GM12878 (cell line): Measurements from ENCODE around the gene CSH1. TPM values are rescaled to one million over a fixed set of nuclear protein-coding genes. Genes with fewer than 3 reads are reported as not detected.
"Not testable (repeated sequence)": the region's sequence is repeated elsewhere in the genome, so short reads cannot be mapped to it uniquely, and the experiment has no call there.

ENCODE experiments used
- ATAC-seq: fragments of 200-7000 bp; cut with Tn5 transposase; 3 replicates; pipeline ENCODE4 v1.9.1; 2020; ENCODE audit warnings: mild to moderate bottlenecking, moderate library complexity
- BruUV-seq: library from RNA; stranded (reverse); fragments of 400-500 nt; replicated peaks from 2 replicates; lab custom pipeline; 2021; lab: Mats Ljungman, UMichigan
- CTCF ChIA-PET: fragments of 300-600 bp; sonication (Branson Sonifier 250); formaldehyde crosslinking; extraction: SDS; loops from one replicate; lab custom pipeline; 2021; ENCODE audit warnings: inconsistent platforms; lab: Yijun Ruan, JAX
- POLR2A ChIA-PET: fragments of 350-600 bp; formaldehyde crosslinking; extraction: SDS; loops from one replicate; lab custom pipeline; 2021; ENCODE audit warnings: inconsistent platforms; lab: Charles Lee
- RAD21 ChIA-PET: fragments of 300-600 bp; sonication (Branson Sonifier 250); formaldehyde crosslinking; loops from one replicate; lab custom pipeline; 2023; ENCODE audit warnings: antibody characterized with exemption; ENCODE audit not compliant: unreplicated experiment; lab: Charles Lee
- SMC1A ChIA-PET: fragments of 300-600 bp; sonication (Branson Sonifier 250); formaldehyde crosslinking; loops from one replicate; lab custom pipeline; 2023; ENCODE audit not compliant: unreplicated experiment, uncharacterized antibody; lab: Charles Lee
- DNase-seq: peaks from one replicate; pipeline ENCODE4 v3.0.0-alpha.2; 2011; ENCODE audit warnings: low read depth, low spot score
- FAIRE-seq: peaks from 3 replicates; lab custom pipeline; 2011; peaks lifted over from hg19 to GRCh38; lab: Jason Lieb, UNC
- H2AFZ ChIP-seq: 2 replicates; pipeline ENCODE4 v1.6.0; 2011; ENCODE audit warnings: low read depth, low read length, control low read depth; ENCODE audit not compliant: control insufficient read depth
- H3K27ac ChIP-seq: 2 replicates; pipeline ENCODE4 v1.5.1; 2011; ENCODE audit warnings: control low read depth; ENCODE audit not compliant: control insufficient read depth, insufficient read depth
- H3K27me3 ChIP-seq, 2 experiments: replicated peaks in 1 of 2; 2 replicates each; pipeline versions ENCODE4 v1.6.0 to v1.6.1; 2011; ENCODE audit warnings: low read length in 1 of 2; ENCODE audit not compliant: control insufficient read depth in 2 of 2, insufficient read depth in 2 of 2
- H3K36me3 ChIP-seq, 2 experiments: 2 replicates each; pipeline ENCODE4 v1.5.1; 2011; ENCODE audit warnings: low read length in 1 of 2; ENCODE audit not compliant: control insufficient read depth in 2 of 2, insufficient read depth in 2 of 2
- H3K4me1 ChIP-seq: 2 replicates; pipeline ENCODE4 v1.6.1; 2011; ENCODE audit warnings: mild to moderate bottlenecking, low read length, moderate library complexity, mixed read lengths; ENCODE audit not compliant: control insufficient read depth, insufficient read depth
- H3K4me2 ChIP-seq: 2 replicates; pipeline ENCODE4 v1.6.0; 2011; ENCODE audit warnings: control low read depth; ENCODE audit not compliant: control insufficient read depth, insufficient read depth
- H3K4me3 ChIP-seq: fragments of 200-600 bp; sonication (generic); 2 replicates; pipeline ENCODE4 v1.5.1; 2016
- H3K79me2 ChIP-seq: 2 replicates; pipeline ENCODE4 v1.6.0; 2011; ENCODE audit warnings: low read length; ENCODE audit not compliant: control insufficient read depth, insufficient read depth
- H3K9ac ChIP-seq: 2 replicates; pipeline ENCODE4 v1.8.0; 2011; ENCODE audit warnings: low read length, control low read depth, mixed read lengths; ENCODE audit not compliant: control insufficient read depth, insufficient read depth
- H3K9me3 ChIP-seq: replicated peaks from 3 replicates; pipeline ENCODE4 v1.5.1; 2011; ENCODE audit warnings: mild to moderate bottlenecking, low read length; ENCODE audit not compliant: control insufficient read depth, insufficient read depth
- H4K20me1 ChIP-seq: 2 replicates; pipeline ENCODE4 v1.6.0; 2011; ENCODE audit not compliant: control insufficient read depth, insufficient read depth
- CEBPZ ChIP-seq: fragments of 150-350 bp; IDR thresholded peaks from 2 replicates; pipeline ENCODE4 v1.6.1; 2016; ENCODE audit warnings: low read depth, low read length
- CREM ChIP-seq: IDR thresholded peaks from 2 replicates; pipeline ENCODE4 v1.6.1; 2014; ENCODE audit warnings: antibody characterized with exemption, low read depth
- EGR1 ChIP-seq, 2 experiments: IDR thresholded peaks; 1 replicate in 1 of 2; 2 replicates in 1 of 2; pipeline ENCODE4 v1.6.1; 2011 to 2012; ENCODE audit warnings: low read depth in 2 of 2, low read length in 2 of 2, borderline replicate concordance in 1 of 2, mild to moderate bottlenecking in 1 of 2, moderate library complexity in 1 of 2
- FOS ChIP-seq: IDR thresholded peaks from 3 replicates; pipeline ENCODE4 v1.6.1; 2011; ENCODE audit warnings: borderline replicate concordance; ENCODE audit not compliant: insufficient read length; ENCODE audit errors: extremely low read depth
- HDGF ChIP-seq: fragments of 450-650 bp; IDR thresholded peaks from 2 replicates; pipeline ENCODE4 v1.6.1; 2016; ENCODE audit warnings: antibody characterized with exemption
- KDM1A ChIP-seq: fragments of 200-600 bp; sonication (generic); IDR thresholded peaks from 2 replicates; pipeline ENCODE4 v1.6.1; 2016; ENCODE audit warnings: borderline replicate concordance
- RBBP5 ChIP-seq: fragments of 200-600 bp; sonication (generic); conservative IDR thresholded peaks from 2 replicates; pipeline ENCODE4 v1.6.1; 2016
- SMAD1 ChIP-seq: fragments of 450-650 bp; IDR thresholded peaks from 2 replicates; pipeline ENCODE4 v1.6.1; 2018; ENCODE audit warnings: mild to moderate bottlenecking, low read depth; ENCODE audit not compliant: partially characterized antibody
- SRF ChIP-seq, 2 experiments: IDR thresholded peaks; 2 replicates each; pipeline ENCODE4 v1.6.1; 2011; ENCODE audit warnings: low read depth in 2 of 2, low read length in 2 of 2, mild to moderate bottlenecking in 1 of 2, moderate library complexity in 1 of 2
- TCF3 ChIP-seq: IDR thresholded peaks from 2 replicates; pipeline ENCODE4 v1.6.1; 2012; ENCODE audit warnings: low read depth, mild to moderate bottlenecking, low read length, borderline replicate concordance; ENCODE audit not compliant: insufficient read depth
- YY1 ChIP-seq: IDR thresholded peaks from 2 replicates; pipeline ENCODE4 v1.6.1; 2011; ENCODE audit warnings: low read depth, mild to moderate bottlenecking, low read length
- WGBS: methylation state at CpG from one replicate; pipeline ENCODE4 v1.1.6; 2016; ENCODE audit warnings: low lambda C conversion rate; ENCODE audit not compliant: insufficient replicate concordance, insufficient coverage; ENCODE audit errors: missing lambda C conversion rate; 5-methylcytosine and 5-hydroxymethylcytosine counted together
- in situ Hi-C: fragments of 300-500 bp; cut with MboI; formaldehyde crosslinking; loops from 9 replicates; pipeline ENCODE4 v1.14.3; 2018; ENCODE audit warnings: mixed read lengths
- intact Hi-C: fragments of 100-400 bp; cut with micrococcal nuclease; formaldehyde crosslinking; loops from one replicate; pipeline ENCODE4 v1.14.2; 2022; ENCODE audit not compliant: unreplicated experiment
- polyA plus RNA-seq, 11 experiments: library from polyadenylated mRNA; depleted of rRNA in 4 of 11; unstranded in 6 of 11; stranded (reverse) in 5 of 11; fragments of >200 nt; fragmentation: Nextera tagmentation in 4 of 11; fragmentation: Illumina TruSeq in 1 of 11; extraction: Ambion mirVana in 4 of 11; extraction: Trizol in 1 of 11; gene quantifications; 1 replicate in 1 of 11; 2 replicates in 10 of 11; pipeline versions ENCODE4 v1.2.1 to v1.2.3, GENCODE V29; 2011 to 2016; ENCODE audit warnings: inconsistent platforms in 2 of 11, missing spikeins in 2 of 11, low read depth in 1 of 11
- total RNA-seq, 4 experiments: library from RNA; depleted of rRNA in 3 of 4; stranded (reverse); fragments of >200 nt in 3 of 4; fragmentation: Illumina TruSeq in 1 of 4; extraction: Trizol in 1 of 4; gene quantifications; 2 replicates each; pipeline versions ENCODE4 v1.2.1 to v1.2.3, GENCODE V29; 2013 to 2021

Gene CSH1
- total and polyA plus RNA-seq, 10 of the 15 experiments (the other 5 are each of a cell fraction or from before 2014, with no cell fraction given): not detected

GRCh38 chr17:63910096-63910495, 13.7 kb upstream of the CSH1 start:
- Histone ChIP-seq H3K4me3 (no peak overlapping the region), H3K9me3 (no peaks in the 10 kb centered on the region), H2AFZ (no peak overlapping the region), H3K79me2 (no peaks in the 10 kb centered on the region), H3K4me2 (no peak overlapping the region), H3K4me1 (no peaks in the 10 kb centered on the region), H3K9ac (no peak overlapping the region), H3K36me3 (no peaks in the 10 kb centered on the region), H3K27me3 (peaks cover 0 to 2% of the 10 kb centered on the region in 2 experiments; a peak in 2 of 4 replicates)
- intact Hi-C loops: loop anchor here (2.0 kb wide), 1 partner anchor 223 kb away; no protein-coding TSS in a partner anchor
- DNase-seq (no peak), ATAC-seq (no peak), FAIRE-seq (no peak)
- SMC1A ChIA-PET: interaction anchor here (0.6 to 2.6 kb wide), 5 partner anchors 36 to 692 kb away, joined by 3 to 15 read pairs (median 3); no protein-coding TSS in a partner anchor
- CTCF ChIA-PET: interaction anchor here (0.5 to 17.4 kb wide), 11 partner anchors 8 to 372 kb away, joined by 3 to 481 read pairs (median 6); partner anchors contain the start of genes ERN1 and ICAM2
- in situ Hi-C loops: no loop called here
- RAD21 ChIA-PET: interaction anchor here (1.6 to 4.4 kb wide), 5 partner anchors 36 to 225 kb away, joined by 3 to 34 read pairs (median 10); no protein-coding TSS in a partner anchor
- BruUV-seq: no TSS peak
- TF ChIP-seq EGR1 (IDR thresholded peaks at IDR 0.05; ENCODE audit: borderline replicate concordance in 1 of 2, low read depth in 2 of 2, low read length in 2 of 2) (no peak), SRF (IDR thresholded peaks at IDR 0.05; ENCODE audit: low read depth in 2 of 2, low read length in 2 of 2) (no peak), TCF3 (no peak), KDM1A (no peak), FOS (no peak), CEBPZ (no peak), RBBP5 (no peak), CREM (no peak), HDGF (no peak), YY1 (no peak), SMAD1 (no peak)
- TF ChIP-seq, all 136 proteins: peak for 0
- POLR2A ChIA-PET: no interaction called here
- no peak overlapping the region for H3K27ac ChIP-seq
- WGBS: 51% methylated on average over 14 of the region's 14 CpGs
- no peaks in the 10 kb centered on the region for H4K20me1 ChIP-seq

GRCh38 chr17:63909586-63909985, 13.2 kb upstream of the CSH1 start:
- H3K36me3 ChIP-seq, BruUV-seq, H3K9ac ChIP-seq, intact Hi-C loops, H3K79me2 ChIP-seq, H2AFZ ChIP-seq, H3K9me3 ChIP-seq, H3K4me3 ChIP-seq, H3K27me3 ChIP-seq, ATAC-seq, H3K4me1 ChIP-seq, SMC1A ChIA-PET, in situ Hi-C loops, H3K4me2 ChIP-seq, FAIRE-seq, DNase-seq, H4K20me1 ChIP-seq, H3K27ac ChIP-seq, POLR2A ChIA-PET: not testable (repeated sequence)
- CTCF ChIA-PET: interaction anchor here (2.9 to 17.4 kb wide), 5 partner anchors 37 to 223 kb away, joined by 8 to 481 read pairs (median 315); partner anchors contain the start of genes ERN1 and ICAM2
- WGBS: 57% methylated on average over 10 of the region's 10 CpGs
- RAD21 ChIA-PET: interaction anchor here (4.4 kb wide), 1 partner anchor 37 kb away, joined by 34 read pairs; no protein-coding TSS in a partner anchor
